Hepatocyte (in vitro differentiated cells): ENCODE results near the gene ZNF423. TPM values are rescaled to one million over a fixed set of nuclear protein-coding genes. Genes with fewer than 3 reads are reported as not detected.

Source experiments
- DNase-seq: peaks from one replicate; pipeline ENCODE4 v3.0.0-alpha.2; 2016; ENCODE audit warnings: low spot score
- H2AFZ ChIP-seq: fragments of 200-600 bp; sonication (generic); 2 replicates; pipeline ENCODE4 v1.6.0; 2016; ENCODE audit warnings: antibody characterized with exemption, mild to moderate bottlenecking
- H3K27ac ChIP-seq: fragments of 200-600 bp; sonication (generic); 2 replicates; pipeline ENCODE4 v1.5.1; 2016; ENCODE audit warnings: mild to moderate bottlenecking
- H3K27me3 ChIP-seq: fragments of 200-600 bp; sonication (generic); 2 replicates; pipeline ENCODE4 v1.6.1; 2016
- H3K36me3 ChIP-seq: fragments of 200-600 bp; sonication (generic); replicated peaks from 2 replicates; pipeline ENCODE4 v1.5.1; 2016; ENCODE audit warnings: low read depth; ENCODE audit not compliant: insufficient read depth
- H3K4me1 ChIP-seq: fragments of 200-600 bp; sonication (generic); 2 replicates; pipeline ENCODE4 v1.5.1; 2016; ENCODE audit warnings: mild to moderate bottlenecking, moderate library complexity; ENCODE audit not compliant: insufficient read depth
- H3K4me2 ChIP-seq: fragments of 200-600 bp; sonication (generic); 2 replicates; pipeline ENCODE4 v1.6.0; 2016
- H3K4me3 ChIP-seq: fragments of 200-600 bp; sonication (generic); 2 replicates; pipeline ENCODE4 v1.5.1; 2016; ENCODE audit warnings: mild to moderate bottlenecking
- H3K79me2 ChIP-seq: fragments of 200-600 bp; sonication (generic); 2 replicates; pipeline ENCODE4 v1.6.0; 2017; ENCODE audit warnings: mild to moderate bottlenecking
- H3K9me2 ChIP-seq: fragments of 200-600 bp; sonication (generic); replicated peaks from 2 replicates; pipeline ENCODE4 v1.6.0; 2017; ENCODE audit warnings: mild to moderate bottlenecking; ENCODE audit not compliant: insufficient read depth
- H3K9me3 ChIP-seq: fragments of 200-600 bp; sonication (generic); 2 replicates; pipeline ENCODE4 v1.5.1; 2016; ENCODE audit warnings: low read depth, mild to moderate bottlenecking
- H4K20me1 ChIP-seq: fragments of 200-600 bp; sonication (generic); 2 replicates; pipeline ENCODE4 v1.6.0; 2016; ENCODE audit warnings: mild to moderate bottlenecking; ENCODE audit not compliant: insufficient read depth, poor library complexity, severe bottlenecking
- EZH2 ChIP-seq: fragments of 200-600 bp; sonication (generic); IDR thresholded peaks from 2 replicates; pipeline ENCODE4 v1.6.1; 2016; ENCODE audit warnings: antibody characterized with exemption, mild to moderate bottlenecking, borderline replicate concordance
- EZH2phosphoT487 ChIP-seq: fragments of 200-600 bp; sonication (generic); IDR thresholded peaks from one replicate; pipeline ENCODE4 v1.6.1; 2018; ENCODE audit warnings: antibody characterized with exemption, mild to moderate bottlenecking, low read depth, moderate library complexity; ENCODE audit not compliant: unreplicated experiment, severe bottlenecking
- WGBS: methylation state at CpG from one replicate; pipeline ENCODE4 v1.1.6; 2016; ENCODE audit warnings: low lambda C conversion rate; ENCODE audit errors: missing lambda C conversion rate; 5-methylcytosine and 5-hydroxymethylcytosine counted together
- polyA plus RNA-seq: library from polyadenylated mRNA; unstranded; fragments of >200 nt; fragmentation: Nextera tagmentation; extraction: Ambion mirVana; gene quantifications from 2 replicates; pipeline ENCODE4 v1.2.1, GENCODE V29; 2016
- total RNA-seq: library from RNA; depleted of rRNA; stranded (reverse); fragments of >200 nt; gene quantifications from 2 replicates; pipeline ENCODE4 v1.2.3, GENCODE V29; 2014
- TF ChIP-seq, protein P1 (sequence below): fragments of 200-600 bp; sonication (generic); IDR thresholded peaks from 2 replicates; pipeline ENCODE4 v1.5.1; 2016; ENCODE audit warnings: antibody characterized with exemption, mild to moderate bottlenecking; ENCODE audit not compliant: poor library complexity

The ZNF423 gene
- total and polyA plus RNA-seq, 2 experiments from 2014 or later: 9.6 to 11.8 TPM

- no peaks in the 10 kb centered on the region for H3K36me3 ChIP-seq
- no peaks in the 10 kb centered on the region for H3K9me2 ChIP-seq
- peak overlapping the region; percentile 89 for H3K27ac ChIP-seq
- peaks cover 14% of the 10 kb centered on the region for H3K4me1 ChIP-seq
- no peaks in the 10 kb centered on the region for H4K20me1 ChIP-seq
- H2AFZ ChIP-seq: peak overlapping the region; percentile 74
- TF ChIP-seq EZH2 (no peak), EZH2phosphoT487 (no peak)
- TF ChIP-seq, protein P1, sequence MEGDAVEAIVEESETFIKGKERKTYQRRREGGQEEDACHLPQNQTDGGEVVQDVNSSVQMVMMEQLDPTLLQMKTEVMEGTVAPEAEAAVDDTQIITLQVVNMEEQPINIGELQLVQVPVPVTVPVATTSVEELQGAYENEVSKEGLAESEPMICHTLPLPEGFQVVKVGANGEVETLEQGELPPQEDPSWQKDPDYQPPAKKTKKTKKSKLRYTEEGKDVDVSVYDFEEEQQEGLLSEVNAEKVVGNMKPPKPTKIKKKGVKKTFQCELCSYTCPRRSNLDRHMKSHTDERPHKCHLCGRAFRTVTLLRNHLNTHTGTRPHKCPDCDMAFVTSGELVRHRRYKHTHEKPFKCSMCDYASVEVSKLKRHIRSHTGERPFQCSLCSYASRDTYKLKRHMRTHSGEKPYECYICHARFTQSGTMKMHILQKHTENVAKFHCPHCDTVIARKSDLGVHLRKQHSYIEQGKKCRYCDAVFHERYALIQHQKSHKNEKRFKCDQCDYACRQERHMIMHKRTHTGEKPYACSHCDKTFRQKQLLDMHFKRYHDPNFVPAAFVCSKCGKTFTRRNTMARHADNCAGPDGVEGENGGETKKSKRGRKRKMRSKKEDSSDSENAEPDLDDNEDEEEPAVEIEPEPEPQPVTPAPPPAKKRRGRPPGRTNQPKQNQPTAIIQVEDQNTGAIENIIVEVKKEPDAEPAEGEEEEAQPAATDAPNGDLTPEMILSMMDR: no peak
- peaks cover 6% of the 10 kb centered on the region for H3K79me2 ChIP-seq
- peak overlapping the region; percentile 45 for H3K4me3 ChIP-seq
- peak overlapping the region; percentile 98 for H3K4me2 ChIP-seq
- peak; percentile 69 for DNase-seq
- WGBS: 7% methylated on average over 26 of the region's 30 CpGs
- no peaks in the 10 kb centered on the region for H3K27me3 ChIP-seq
- no peaks in the 10 kb centered on the region for H3K9me3 ChIP-seq
Observed at GRCh38 chr16:49859125-49859811, 3.4 kb upstream of the ZNF423 start.

- H3K27me3 ChIP-seq: no peaks in the 10 kb centered on the region
- H3K4me1 ChIP-seq: peaks cover 22% of the 10 kb centered on the region
- H3K4me3 ChIP-seq: peak overlapping the region; percentile 45
- H3K36me3 ChIP-seq: no peaks in the 10 kb centered on the region
- peak overlapping the region; percentile 89 for H3K27ac ChIP-seq
- H4K20me1 ChIP-seq: no peaks in the 10 kb centered on the region
- H3K79me2 ChIP-seq: peaks cover 14% of the 10 kb centered on the region
- H3K9me2 ChIP-seq: no peaks in the 10 kb centered on the region
- TF ChIP-seq EZH2phosphoT487: no peak
- TF ChIP-seq EZH2: no peak
- TF ChIP-seq, protein P1: no peak
- peak overlapping the region; percentile 74 for H2AFZ ChIP-seq
- peak; percentile 81 for DNase-seq
- peak overlapping the region; percentile 98 for H3K4me2 ChIP-seq
- H3K9me3 ChIP-seq: no peaks in the 10 kb centered on the region
- WGBS: under 1% methylated on average over 50 of the region's 90 CpGs
Observed at GRCh38 chr16:49858200-49859124, 2.5 kb upstream of the ZNF423 start.

DNA sequence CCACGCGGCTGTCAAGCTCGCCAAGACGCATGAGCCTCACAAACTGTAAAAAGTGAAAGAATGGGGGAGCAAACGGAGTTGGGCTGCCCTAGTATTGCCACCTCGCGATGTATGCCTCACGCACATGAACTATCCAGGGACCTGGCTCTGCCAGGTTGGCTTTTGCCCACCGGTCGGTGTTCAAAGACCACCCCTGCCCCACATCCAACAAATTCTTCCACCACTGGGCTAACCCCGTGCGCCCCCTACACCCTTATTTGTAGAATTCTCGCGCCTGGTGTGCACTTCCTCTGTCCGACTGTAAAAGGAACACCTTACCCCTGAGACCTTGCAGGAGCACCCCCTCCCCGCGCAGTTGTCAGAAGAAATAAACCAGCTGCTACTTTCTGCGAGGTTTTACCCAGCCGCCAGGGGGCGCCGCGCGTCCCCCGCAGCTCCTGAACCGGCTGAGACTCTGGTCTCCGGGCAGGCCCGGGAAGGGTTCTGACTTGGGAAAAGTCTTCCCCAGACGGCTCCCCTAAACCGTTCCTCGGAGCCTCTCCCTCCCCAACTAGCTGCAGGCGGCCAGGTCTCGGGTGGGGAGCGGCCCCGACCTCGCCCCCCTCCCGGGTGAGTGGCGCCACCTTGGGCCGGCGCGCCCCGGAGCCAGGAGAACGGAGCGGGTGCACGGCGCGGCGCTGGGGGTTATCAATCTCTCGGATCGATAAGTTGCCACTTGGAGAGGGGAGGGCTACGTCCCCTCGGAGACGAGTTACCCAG is 1.7 kb upstream of the ZNF423 start:
- H3K9me3 ChIP-seq: no peaks in the 10 kb centered on the region
- peak; percentile 85 for DNase-seq
- H3K27ac ChIP-seq: peak overlapping the region; percentile 45
- peaks cover 3% of the 10 kb centered on the region for H4K20me1 ChIP-seq
- no peaks in the 10 kb centered on the region for H3K36me3 ChIP-seq
- 2% methylated on average over 46 of the region's 52 CpGs for WGBS
- H3K9me2 ChIP-seq: no peaks in the 10 kb centered on the region
- H3K27me3 ChIP-seq: no peaks in the 10 kb centered on the region
- H3K4me3 ChIP-seq: peak overlapping the region; percentile 19
- H3K4me2 ChIP-seq: peak overlapping the region; percentile 98
- H3K79me2 ChIP-seq: peaks cover 22% of the 10 kb centered on the region
- no peak for TF ChIP-seq EZH2
- TF ChIP-seq, protein P1: peak; percentile 97
- H2AFZ ChIP-seq: peak overlapping the region; percentile 21
- peaks cover 31% of the 10 kb centered on the region for H3K4me1 ChIP-seq
